H9 (cell line): ENCODE results near the gene BTBD6. TPM values are rescaled to one million over a fixed set of nuclear protein-coding genes. Genes with fewer than 3 reads are reported as not detected.
A peak's percentile ranks its signal among the peaks of the same experiment; 100 is the strongest.

Source experiments
- DNase-seq: peaks from one replicate; pipeline ENCODE4 v3.0.0-alpha.2; 2017
- H2AFZ ChIP-seq: one replicate; pipeline ENCODE4 v1.6.1; 2013; ENCODE audit warnings: mild to moderate bottlenecking, low read length, control low read depth, moderate library complexity
- H2AK5ac ChIP-seq: 2 replicates; pipeline ENCODE4 v1.6.1; 2013; ENCODE audit warnings: low read length, control low read depth, mixed read lengths; ENCODE audit not compliant: insufficient read length
- H2BK120ac ChIP-seq: one replicate; pipeline ENCODE4 v1.6.1; 2013; ENCODE audit warnings: low read depth, mild to moderate bottlenecking, low read length, control low read depth, inconsistent platforms; ENCODE audit not compliant: poor library complexity, severe bottlenecking
- H2BK12ac ChIP-seq: 2 replicates; pipeline ENCODE4 v1.6.1; 2013; ENCODE audit warnings: low read length, control low read depth, mixed read lengths, low read depth; ENCODE audit not compliant: insufficient read length
- H2BK15ac ChIP-seq: 2 replicates; pipeline ENCODE4 v1.6.1; 2013; ENCODE audit warnings: low read depth, low read length, control low read depth
- H2BK20ac ChIP-seq: one replicate; pipeline ENCODE4 v1.6.1; 2013; ENCODE audit warnings: low read depth, mild to moderate bottlenecking, low read length, control low read depth, inconsistent platforms; ENCODE audit not compliant: poor library complexity, severe bottlenecking
- H2BK5ac ChIP-seq: 2 replicates; pipeline ENCODE4 v1.6.1; 2013; ENCODE audit warnings: low read length, control low read depth, mixed read lengths; ENCODE audit not compliant: insufficient read length
- H3K14ac ChIP-seq: 2 replicates; pipeline ENCODE4 v1.6.1; 2013; ENCODE audit warnings: low read length, control low read depth; ENCODE audit not compliant: insufficient read depth
- H3K18ac ChIP-seq: 2 replicates; pipeline ENCODE4 v1.6.1; 2013; ENCODE audit warnings: low read depth, mild to moderate bottlenecking, mixed read lengths, low read length, control low read depth; ENCODE audit not compliant: insufficient read length
- H3K23ac ChIP-seq: 2 replicates; pipeline ENCODE4 v1.6.1; 2013; ENCODE audit warnings: low read length, control low read depth, mixed read lengths, low read depth; ENCODE audit not compliant: insufficient read length
- H3K23me2 ChIP-seq: 2 replicates; pipeline ENCODE4 v1.6.1; 2013; ENCODE audit warnings: low read depth, mild to moderate bottlenecking, mixed read lengths, low read length, control low read depth; ENCODE audit not compliant: insufficient read length, poor library complexity, severe bottlenecking
- H3K27ac ChIP-seq: 2 replicates; pipeline ENCODE4 v1.5.1; 2013; ENCODE audit warnings: low read length, control low read depth, mixed read lengths, low read depth; ENCODE audit not compliant: insufficient read length
- H3K27me3 ChIP-seq: 2 replicates; pipeline ENCODE4 v1.6.1; 2013; ENCODE audit warnings: low read length, control low read depth, inconsistent platforms; ENCODE audit not compliant: insufficient read depth
- H3K4ac ChIP-seq: 2 replicates; pipeline ENCODE4 v1.6.1; 2013; ENCODE audit warnings: low read depth, mild to moderate bottlenecking, control low read depth, inconsistent platforms, low read length, moderate library complexity
- H3K4me1 ChIP-seq: 2 replicates; pipeline ENCODE4 v1.6.1; 2013; ENCODE audit warnings: low read length, control low read depth, inconsistent platforms; ENCODE audit not compliant: insufficient read depth
- H3K4me2 ChIP-seq: 2 replicates; pipeline ENCODE4 v1.6.1; 2013; ENCODE audit warnings: low read length, control low read depth, mixed read lengths; ENCODE audit not compliant: insufficient read length, insufficient read depth
- H3K56ac ChIP-seq: 2 replicates; pipeline ENCODE4 v1.6.1; 2013; ENCODE audit warnings: low read depth, mild to moderate bottlenecking, mixed read lengths, low read length, control low read depth; ENCODE audit not compliant: insufficient read length
- H3K79me1 ChIP-seq: 2 replicates; pipeline ENCODE4 v1.6.1; 2013; ENCODE audit warnings: low read depth, mild to moderate bottlenecking, moderate library complexity, low read length, control low read depth, inconsistent platforms; ENCODE audit not compliant: insufficient read depth, poor library complexity, severe bottlenecking
- H3K79me2 ChIP-seq: 2 replicates; pipeline ENCODE4 v1.6.1; 2013; ENCODE audit warnings: low read length, control low read depth, inconsistent platforms; ENCODE audit not compliant: insufficient read depth
- H3K9ac ChIP-seq: 2 replicates; pipeline ENCODE4 v1.6.1; 2013; ENCODE audit warnings: low read length, control low read depth, mixed read lengths; ENCODE audit not compliant: insufficient read length; ENCODE audit errors: extremely low read depth
- H3K9me3 ChIP-seq: one replicate; pipeline ENCODE4 v1.6.1; 2013; ENCODE audit warnings: low read depth, low read length, inconsistent platforms; ENCODE audit not compliant: control insufficient read depth
- H3T11ph ChIP-seq: one replicate; pipeline ENCODE4 v1.6.1; 2013; ENCODE audit warnings: mild to moderate bottlenecking, low read length, control low read depth, inconsistent platforms
- H4K20me1 ChIP-seq: one replicate; pipeline ENCODE4 v1.6.1; 2013; ENCODE audit not compliant: control insufficient read depth, insufficient read length, insufficient read depth
- H4K5ac ChIP-seq: 2 replicates; pipeline ENCODE4 v1.6.1; 2013; ENCODE audit warnings: low read depth, mild to moderate bottlenecking, mixed read lengths, low read length, control low read depth; ENCODE audit not compliant: insufficient read length
- H4K8ac ChIP-seq: replicated peaks from 2 replicates; pipeline ENCODE4 v1.6.1; 2013; ENCODE audit warnings: low read length, control low read depth, mixed read lengths, low read depth; ENCODE audit not compliant: insufficient read length
- H4K91ac ChIP-seq: 2 replicates; pipeline ENCODE4 v1.6.1; 2013; ENCODE audit warnings: low read depth, mild to moderate bottlenecking, moderate library complexity, mixed read lengths, low read length, control low read depth; ENCODE audit not compliant: insufficient read length
- H3K27ac Mint-ChIP-seq, 3 experiments: 2 replicates in 2 of 3; 3 replicates in 1 of 3; pipeline ENCODE4 v1.8.0; 2020 to 2021; ENCODE audit warnings: mixed read lengths in 3 of 3, mild to moderate bottlenecking in 1 of 3, moderate library complexity in 1 of 3
- H3K27me3 Mint-ChIP-seq: 2 replicates; pipeline ENCODE4 v1.8.0; 2021; ENCODE audit warnings: low read depth, mild to moderate bottlenecking, moderate library complexity, mixed read lengths
- H3K36me3 Mint-ChIP-seq, 3 experiments: 2 replicates in 2 of 3; 3 replicates in 1 of 3; pipeline ENCODE4 v1.8.0; 2020 to 2021; ENCODE audit warnings: low read depth in 3 of 3, mixed read lengths in 3 of 3; ENCODE audit not compliant: insufficient read depth in 1 of 3
- H3K4me1 Mint-ChIP-seq, 2 experiments: 2 replicates each; pipeline ENCODE4 v1.8.0; 2020; ENCODE audit warnings: mixed read lengths in 2 of 2
- H3K4me3 Mint-ChIP-seq, 2 experiments: 2 replicates in 1 of 2; 3 replicates in 1 of 2; pipeline ENCODE4 v1.8.0; 2020 to 2021; ENCODE audit warnings: mild to moderate bottlenecking in 2 of 2, mixed read lengths in 2 of 2, moderate library complexity in 1 of 2
- H3K9me3 Mint-ChIP-seq, 2 experiments: 2 replicates in 1 of 2; 3 replicates in 1 of 2; pipeline ENCODE4 v1.8.0; 2020; ENCODE audit warnings: mild to moderate bottlenecking in 2 of 2, mixed read lengths in 2 of 2, moderate library complexity in 1 of 2
- WGBS: extraction: QIAGEN DNeasy Blood & Tissue Kit; methylation state at CpG from one replicate; pipeline ENCODE4 v1.1.7; 2013; ENCODE audit warnings: missing lambda C conversion rate, low lambda C conversion rate, mixed read lengths; ENCODE audit not compliant: insufficient read length; ENCODE audit errors: extremely low coverage; 5-methylcytosine and 5-hydroxymethylcytosine counted together
- total RNA-seq: library from RNA; stranded (reverse); gene quantifications from 2 replicates; pipeline ENCODE4 v1.2.1, GENCODE V29; 2021
- TF ChIP-seq, protein P1 (sequence below): fragments of 200-600 bp; sonication (generic); conservative IDR thresholded peaks from 3 replicates; pipeline ENCODE4 v1.8.0; 2021; ENCODE audit warnings: antibody characterized with exemption, mild to moderate bottlenecking

The BTBD6 gene
- total RNA-seq, 1 experiment from 2014 or later: 23.3 TPM

DNA sequence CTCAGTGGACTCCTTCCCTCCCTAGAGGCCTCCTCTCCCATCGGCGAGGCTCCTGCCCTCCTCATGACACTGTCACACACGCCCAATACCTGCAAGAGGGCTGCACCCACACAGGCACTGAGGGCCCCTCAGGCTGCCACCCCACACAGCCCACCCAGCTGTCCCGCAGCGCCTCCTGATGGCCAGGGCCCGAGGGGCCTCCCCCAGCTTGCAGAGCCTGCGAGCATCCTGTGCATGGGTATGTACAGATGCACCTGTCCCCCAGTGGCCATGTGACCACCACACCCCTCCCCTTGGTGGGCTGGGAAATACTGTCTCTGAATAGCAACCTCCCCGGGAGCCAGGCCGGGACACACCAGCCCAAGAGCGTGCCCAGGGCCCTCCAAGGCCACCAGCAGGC, 48.3 kb upstream of the BTBD6 start:
- Histone ChIP-seq H3K27ac (no peak overlapping the region), H2AK5ac (no peak overlapping the region), H3K23ac (no peak overlapping the region), H3T11ph (no peak overlapping the region), H2BK120ac (no peak overlapping the region), H2BK12ac (no peak overlapping the region), H3K79me1 (no peaks in the 10 kb centered on the region), H3K9me3 (no peaks in the 10 kb centered on the region), H4K91ac (no peak overlapping the region), H3K23me2 (no peaks in the 10 kb centered on the region), H2BK20ac (no peak overlapping the region), H3K27me3 (no peaks in the 10 kb centered on the region; the same call in 1 of the 2 replicates), H2AFZ (no peak overlapping the region), H3K4me1 (no peaks in the 10 kb centered on the region; the same call in 1 of the 2 replicates), H3K79me2 (no peaks in the 10 kb centered on the region), H3K18ac (no peak overlapping the region), H4K5ac (no peak overlapping the region), H2BK5ac (no peak overlapping the region), H2BK15ac (no peak overlapping the region), H3K14ac (no peak overlapping the region), H3K4me2 (no peak overlapping the region), H3K56ac (no peak overlapping the region), H4K8ac (no peak overlapping the region), H4K20me1 (no peaks in the 10 kb centered on the region), H3K4ac (no peak overlapping the region), H3K9ac (no peak overlapping the region)
- WGBS: no CpG with 5 or more reads among the region's 10 CpGs
- Mint-ChIP-seq H3K36me3 (no peaks in the 10 kb centered on the region), H3K27ac (no peak overlapping the region), H3K4me3 (no peak overlapping the region; a peak in 1 of 5 replicates), H3K4me1 (peaks cover 8 to 9% of the 10 kb centered on the region in 2 experiments), H3K9me3 (no peaks in the 10 kb centered on the region), H3K27me3 (peaks cover 33% of the 10 kb centered on the region)
- no peak for DNase-seq
- TF ChIP-seq, protein P1, sequence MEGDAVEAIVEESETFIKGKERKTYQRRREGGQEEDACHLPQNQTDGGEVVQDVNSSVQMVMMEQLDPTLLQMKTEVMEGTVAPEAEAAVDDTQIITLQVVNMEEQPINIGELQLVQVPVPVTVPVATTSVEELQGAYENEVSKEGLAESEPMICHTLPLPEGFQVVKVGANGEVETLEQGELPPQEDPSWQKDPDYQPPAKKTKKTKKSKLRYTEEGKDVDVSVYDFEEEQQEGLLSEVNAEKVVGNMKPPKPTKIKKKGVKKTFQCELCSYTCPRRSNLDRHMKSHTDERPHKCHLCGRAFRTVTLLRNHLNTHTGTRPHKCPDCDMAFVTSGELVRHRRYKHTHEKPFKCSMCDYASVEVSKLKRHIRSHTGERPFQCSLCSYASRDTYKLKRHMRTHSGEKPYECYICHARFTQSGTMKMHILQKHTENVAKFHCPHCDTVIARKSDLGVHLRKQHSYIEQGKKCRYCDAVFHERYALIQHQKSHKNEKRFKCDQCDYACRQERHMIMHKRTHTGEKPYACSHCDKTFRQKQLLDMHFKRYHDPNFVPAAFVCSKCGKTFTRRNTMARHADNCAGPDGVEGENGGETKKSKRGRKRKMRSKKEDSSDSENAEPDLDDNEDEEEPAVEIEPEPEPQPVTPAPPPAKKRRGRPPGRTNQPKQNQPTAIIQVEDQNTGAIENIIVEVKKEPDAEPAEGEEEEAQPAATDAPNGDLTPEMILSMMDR: peak; percentile 49
